ENCODE results near the gene TRIM60.
"Not testable (repeated sequence)": the region's sequence is repeated elsewhere in the genome, so short reads cannot be mapped to it uniquely, and the experiment has no call there.

Gene TRIM60

DNA sequence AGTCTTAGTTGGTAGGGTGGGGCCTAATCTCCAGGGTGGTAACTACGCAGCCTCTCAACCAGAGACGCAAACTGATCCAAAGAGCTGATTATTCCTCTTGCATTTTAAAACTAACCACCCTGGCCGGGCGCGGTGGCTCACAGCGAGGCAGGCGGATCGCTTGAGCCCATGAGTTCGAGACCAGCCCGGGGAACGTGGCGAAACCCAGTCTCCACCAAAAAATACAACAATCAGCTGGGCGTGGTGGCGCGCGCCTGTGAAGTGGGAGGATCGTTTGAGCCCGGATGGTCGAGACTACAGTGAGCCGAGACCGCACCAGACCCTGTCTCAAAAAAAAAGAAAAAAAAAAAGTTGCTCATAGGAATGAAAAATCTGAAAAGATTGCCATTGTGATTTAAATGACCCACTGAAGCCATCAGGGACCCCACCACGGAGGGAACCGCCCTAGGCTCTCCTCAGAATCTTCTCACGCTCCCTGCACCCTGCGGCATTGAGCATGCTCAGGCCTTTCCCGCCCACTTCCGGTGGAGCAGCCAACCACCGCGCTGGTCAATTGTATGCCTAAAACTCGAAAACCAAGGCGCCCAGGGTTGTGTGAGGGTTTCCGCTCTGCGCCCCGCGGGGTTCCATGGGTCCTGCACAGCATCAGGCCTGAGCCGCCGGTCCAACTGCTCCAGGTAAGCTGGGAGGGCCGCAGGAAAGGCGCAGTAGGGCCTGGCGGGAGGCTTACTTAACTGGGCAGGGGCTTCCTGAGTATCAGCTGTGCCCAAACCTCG, at the start of gene TRIM60:
Gene TRIM60 (plus strand): TSS at position 564 of the 776 bp plus-strand sequence. CDS start 8,074 bp downstream, outside the sequence.
- DNase-seq = no peak

DNA sequence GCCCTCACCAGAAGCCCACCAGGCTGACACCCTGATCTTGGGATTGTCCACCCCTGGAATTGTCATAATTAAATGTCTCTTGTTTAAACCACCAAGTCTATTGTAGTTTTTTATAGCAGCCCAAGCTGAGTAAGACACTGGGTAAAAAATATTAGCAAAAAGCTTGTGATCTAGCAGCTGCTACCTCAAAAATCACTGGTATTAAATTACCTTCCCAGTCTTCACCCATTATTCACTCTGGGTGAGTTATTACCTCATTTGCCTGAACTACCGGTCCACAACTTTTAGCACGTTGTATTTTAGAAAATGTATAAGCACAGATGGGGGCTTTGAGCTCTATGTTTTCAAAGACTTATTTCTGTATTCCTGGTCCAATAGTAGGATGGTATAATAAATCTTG, 42.3 kb upstream of the TRIM60 start:
- no peak for DNase-seq

DNA sequence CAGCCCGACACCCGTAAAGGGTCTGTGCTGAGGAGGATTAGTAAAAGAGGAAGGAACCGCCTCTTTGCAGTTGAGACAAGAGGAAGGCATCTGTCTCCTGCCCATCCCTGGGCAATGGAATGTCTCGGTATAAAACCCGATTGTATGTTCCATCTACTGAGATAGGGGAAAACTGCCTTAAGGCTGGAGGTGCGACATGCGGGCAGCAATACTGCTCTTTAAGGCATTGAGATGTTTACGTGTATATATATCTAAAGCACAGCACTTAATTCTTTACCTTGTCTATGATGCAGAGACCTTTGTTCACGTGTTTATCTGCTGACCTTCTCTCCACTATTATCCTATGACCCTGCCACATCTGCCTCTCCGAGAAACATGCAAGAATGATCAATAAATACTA, 41.0 kb upstream of the TRIM60 start:
- DNase-seq = not testable (repeated sequence)

DNA sequence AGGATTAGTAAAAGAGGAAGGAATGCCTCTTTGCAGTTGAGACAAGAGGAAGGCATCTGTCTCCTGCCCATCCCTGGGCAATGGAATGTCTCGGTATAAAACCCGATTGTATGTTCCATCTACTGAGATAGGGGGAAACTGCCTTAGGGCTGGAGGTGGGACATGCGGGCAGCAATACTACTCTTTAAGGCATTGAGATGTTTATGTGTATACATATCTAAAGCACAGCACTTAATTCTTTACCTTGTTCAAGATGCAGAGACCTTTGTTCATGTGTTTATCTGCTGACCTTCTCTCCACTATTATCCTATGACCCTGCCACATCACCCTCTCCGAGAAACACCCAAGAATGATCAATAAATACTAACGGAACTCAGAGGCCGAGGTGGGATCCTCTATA, 35.7 kb upstream of the TRIM60 start:
- DNase-seq = not testable (repeated sequence)

DNA sequence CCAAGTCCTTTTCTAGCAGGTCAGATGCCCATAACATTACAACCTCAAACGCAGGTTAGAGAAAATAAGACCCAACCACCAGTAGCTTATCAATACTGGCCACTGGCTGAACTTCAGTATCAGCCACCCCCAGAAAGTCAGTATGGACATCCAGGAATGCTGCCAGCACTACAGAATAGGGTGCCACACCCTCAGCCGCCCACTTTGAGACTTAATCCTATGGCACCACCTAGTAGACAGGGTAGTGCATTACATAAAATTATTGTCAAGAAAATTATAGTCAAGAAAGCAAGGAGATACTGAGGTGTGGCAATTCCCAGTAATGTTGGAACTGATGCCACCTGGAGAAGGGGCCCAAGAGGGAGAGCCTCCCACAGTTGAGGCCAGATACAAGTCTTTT, 34.5 kb upstream of the TRIM60 start:
- DNase-seq = no peak

DNA sequence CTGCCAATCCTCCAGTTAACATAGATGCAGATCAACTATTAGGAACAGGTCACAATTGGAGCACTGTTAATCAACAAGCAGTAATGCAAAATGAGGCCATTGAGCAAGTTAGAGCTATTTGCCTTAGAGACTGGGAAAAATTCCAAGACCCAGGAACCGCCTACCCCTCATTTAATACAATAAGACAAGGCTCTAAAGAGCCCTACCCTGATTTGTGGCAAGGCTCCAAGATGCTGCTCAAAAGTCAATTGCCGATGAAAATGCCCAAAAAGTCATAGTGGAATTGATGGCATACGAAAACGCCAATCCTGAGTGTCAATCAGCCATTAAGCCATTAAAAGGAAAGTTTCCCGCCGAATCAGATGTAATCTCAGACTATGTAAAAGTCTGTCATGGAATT, 33.9 kb upstream of the TRIM60 start:
- DNase-seq = no peak

DNA sequence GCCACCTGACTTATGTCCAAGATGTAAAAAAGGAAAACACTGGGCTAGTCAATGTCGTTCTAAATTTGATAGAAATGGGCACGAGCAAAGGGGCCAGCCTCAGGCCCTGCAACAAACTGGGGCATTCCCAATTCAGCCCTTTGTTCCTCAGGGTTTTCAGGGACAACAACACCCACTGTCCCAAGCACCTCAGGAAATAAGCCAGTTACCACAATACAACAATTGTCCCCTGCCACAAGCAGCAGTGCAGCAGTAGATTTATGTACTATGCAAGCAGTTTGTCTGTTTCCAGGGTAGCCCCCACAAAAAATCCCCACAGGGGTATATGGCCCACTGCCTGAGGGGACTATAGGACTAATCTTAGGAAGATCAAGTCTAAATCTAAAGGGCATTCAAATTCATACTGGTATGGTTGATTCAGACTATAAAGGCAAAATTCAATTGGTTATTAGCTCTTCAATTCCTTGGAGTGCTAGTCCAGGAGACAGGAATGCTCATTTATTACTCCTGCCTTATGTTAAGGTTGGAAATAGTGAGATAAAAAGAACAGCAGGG, 33.2 kb upstream of the TRIM60 start:
- not testable (repeated sequence) for DNase-seq

DNA sequence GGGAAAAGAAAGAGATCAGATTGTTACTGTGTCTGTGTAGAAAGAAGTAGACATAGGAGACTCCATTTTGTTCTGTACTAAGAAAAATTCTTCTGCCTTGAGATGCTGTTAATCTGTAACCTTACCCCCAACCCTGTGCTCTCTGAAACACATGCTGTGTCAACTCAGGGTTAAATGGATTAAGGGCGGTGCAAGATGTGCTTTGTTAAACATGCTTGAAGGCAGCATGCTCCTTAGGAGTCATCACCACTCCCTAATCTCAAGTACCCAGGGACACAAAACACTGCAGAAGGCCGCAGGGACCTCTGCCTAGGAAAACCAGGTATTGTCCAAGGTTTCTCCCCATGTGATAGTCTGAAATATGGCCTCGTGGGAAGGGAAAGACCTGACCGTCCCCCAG, 29.8 kb upstream of the TRIM60 start:
- not testable (repeated sequence) for DNase-seq

DNA sequence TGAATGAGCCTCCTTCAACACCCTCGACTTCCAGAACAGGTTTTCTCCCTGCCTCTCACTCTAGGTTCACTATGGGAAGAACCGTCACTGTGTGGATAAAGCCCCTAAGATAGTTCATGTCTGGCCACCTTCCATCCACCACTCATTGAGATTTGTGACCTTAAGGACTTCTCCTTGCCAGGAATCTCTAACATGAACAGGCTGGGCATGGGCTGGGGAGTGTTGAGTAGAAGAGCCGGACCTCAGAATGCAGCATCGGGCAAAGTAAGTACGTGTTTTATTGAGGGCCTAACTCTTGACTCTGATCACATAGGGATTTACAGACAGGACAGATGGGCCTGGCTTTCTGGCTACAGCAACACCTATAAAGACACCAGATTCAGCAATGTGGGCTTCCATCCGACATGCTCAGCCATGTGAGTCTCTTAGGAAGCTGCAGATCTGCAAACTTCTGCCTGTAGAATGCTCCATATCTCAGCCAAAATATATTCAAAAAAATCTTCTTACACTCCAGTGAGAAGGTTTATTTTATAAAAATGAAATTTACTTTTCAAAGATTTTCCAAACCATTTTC, 26.4 kb upstream of the TRIM60 start:
- DNase-seq = no peak

DNA sequence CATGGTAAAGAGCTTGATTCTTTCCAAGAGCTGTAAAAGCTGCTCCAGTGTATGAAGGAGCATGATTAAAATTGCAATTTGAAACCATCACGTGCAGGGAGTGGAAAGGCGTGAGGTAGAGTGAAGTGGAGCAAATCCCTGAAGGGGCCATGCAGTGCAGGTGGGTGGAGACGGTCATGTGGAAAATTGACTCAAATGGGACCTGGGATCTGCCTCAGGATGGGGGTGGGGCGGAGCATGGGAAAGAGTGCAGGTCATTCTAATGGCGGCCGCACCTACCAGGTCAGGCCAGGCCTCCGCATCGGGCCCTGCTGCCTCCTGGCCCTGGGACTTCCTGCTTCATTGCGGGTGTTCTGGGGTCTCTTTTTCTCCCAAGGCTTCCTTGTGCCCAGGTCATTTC, 25.3 kb upstream of the TRIM60 start:
- no peak for DNase-seq

DNA sequence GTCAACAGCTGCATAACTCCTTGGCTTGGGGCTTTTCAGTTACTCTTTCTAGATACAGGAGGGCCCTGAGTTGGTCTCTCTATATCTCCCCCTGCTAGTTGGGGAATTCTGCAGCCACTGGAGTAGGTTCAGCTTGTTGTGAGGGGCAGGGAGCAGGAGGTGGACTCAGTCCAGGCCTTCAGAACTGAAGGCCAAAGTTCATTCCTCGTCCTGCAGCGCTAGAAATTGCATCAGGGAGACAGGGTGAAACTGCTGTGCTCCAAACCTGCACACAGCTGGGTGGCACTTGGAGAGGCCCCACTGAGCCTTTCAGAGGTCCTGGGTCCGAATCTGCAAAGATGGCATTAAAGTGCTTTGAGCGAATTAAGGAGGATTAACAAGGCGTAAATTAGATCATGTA, 24.9 kb upstream of the TRIM60 start:
- DNase-seq = no peak

DNA sequence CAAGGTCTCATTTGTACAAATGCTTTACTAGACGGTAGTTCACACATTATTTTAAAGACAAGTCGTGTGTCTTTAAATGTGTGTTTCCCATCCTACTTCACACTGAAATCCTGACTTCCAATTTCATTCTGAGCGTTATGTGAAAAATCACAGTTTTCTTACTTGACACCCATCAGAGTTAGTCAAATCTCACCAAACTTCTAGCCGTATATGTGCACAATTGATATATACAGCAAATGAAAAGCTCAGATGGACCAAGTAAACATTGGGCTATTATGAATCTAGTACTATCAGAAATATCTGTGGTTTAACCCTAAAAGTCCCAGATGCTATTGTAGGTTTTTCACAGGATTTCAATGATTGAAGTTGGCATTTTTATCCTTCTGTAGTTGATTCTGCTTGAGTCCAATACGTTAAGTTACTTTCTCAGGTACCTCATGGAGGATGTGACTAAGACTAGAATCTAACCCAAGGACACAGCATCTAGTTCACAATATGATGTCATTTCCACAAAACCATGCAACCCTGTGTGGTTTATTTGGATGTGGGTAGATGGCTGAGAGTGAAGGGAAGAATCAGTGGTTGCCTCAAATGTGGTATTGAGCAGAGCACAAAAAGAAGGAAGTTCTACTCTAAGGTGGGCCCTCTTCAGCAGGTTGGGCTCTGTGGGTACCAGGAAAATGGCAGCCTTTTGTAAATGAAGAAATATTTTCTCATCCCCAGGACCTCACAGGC, 22.1 kb upstream of the TRIM60 start:
- DNase-seq = no peak

DNA sequence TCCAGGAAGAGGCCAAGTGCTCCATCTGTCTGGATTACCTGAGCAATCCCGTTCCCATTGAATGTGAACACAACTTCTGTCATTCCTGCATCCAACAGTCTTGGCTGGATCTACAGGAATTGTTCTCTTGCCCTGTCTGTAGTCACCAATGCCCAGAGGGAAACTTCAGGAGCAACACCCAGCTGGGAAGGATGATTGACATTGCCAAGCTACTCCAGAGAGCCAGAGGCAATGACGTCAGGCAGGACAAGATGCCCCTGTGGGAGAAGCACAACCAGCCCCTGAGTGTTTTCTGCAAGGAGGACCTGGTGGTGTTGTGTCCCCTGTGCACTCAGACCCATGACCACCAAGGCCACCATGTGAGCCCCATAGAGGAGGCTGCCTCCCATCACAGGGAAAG, 21.3 kb upstream of the TRIM60 start:
- DNase-seq = no peak

DNA sequence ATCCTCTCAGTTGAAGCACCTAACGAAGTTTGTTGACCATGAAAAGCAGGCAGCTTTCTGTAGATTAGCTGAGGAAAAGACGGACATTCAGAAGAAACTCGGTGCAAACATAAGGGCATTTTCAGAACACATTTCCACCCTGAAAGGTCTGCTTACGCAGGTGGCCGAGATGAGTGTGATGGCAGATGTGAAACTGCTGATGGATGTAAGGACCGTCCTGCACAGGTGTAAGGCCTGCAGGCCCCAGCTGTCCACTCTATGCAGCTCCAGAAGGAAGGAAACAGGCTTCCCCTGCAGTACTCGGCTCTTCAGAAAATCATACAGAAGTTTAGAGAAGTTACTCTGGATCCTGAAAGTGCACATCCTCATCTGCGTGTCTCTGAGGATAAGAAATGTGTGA, 20.8 kb upstream of the TRIM60 start:
- no peak for DNase-seq

DNA sequence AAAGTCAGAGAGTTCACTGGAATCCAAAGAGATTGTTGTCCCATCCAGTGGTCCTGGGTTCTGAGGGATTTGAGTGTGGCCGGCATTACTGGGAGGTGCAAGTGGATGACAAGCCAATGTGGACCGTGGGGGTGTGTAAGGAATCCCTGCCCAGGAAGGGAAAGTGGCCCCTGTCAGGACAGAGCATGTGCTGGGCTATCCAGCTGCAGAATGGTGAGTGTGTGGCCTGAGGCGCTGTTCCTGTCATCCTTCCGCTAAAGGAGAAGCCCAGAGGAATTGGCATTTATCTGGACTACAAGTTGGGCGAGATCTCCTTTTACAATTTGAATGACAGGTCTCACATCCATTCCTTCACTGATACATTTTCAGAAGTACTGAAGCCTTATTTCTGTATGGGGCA, 20.4 kb upstream of the TRIM60 start:
- DNase-seq = no peak

DNA sequence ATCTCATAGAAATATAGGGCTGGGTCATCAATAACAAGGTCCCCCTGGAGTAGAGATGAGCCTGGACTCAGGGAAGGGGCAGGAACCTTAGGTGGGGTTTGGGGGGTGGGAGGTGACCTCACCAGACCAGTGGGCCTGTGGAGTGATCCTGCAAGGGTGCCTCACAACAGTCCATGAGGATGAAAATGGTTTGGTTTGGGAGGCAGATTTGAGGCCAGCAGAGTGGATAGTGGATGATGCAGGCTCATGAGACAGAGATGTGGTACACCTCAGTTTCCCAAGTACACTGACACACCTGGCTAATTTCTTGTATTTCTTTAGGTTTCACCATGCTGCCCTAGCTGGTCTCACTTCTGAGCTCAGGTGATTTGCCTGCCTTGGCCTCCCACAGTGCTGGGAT, 18.1 kb upstream of the TRIM60 start:
- no peak for DNase-seq

DNA sequence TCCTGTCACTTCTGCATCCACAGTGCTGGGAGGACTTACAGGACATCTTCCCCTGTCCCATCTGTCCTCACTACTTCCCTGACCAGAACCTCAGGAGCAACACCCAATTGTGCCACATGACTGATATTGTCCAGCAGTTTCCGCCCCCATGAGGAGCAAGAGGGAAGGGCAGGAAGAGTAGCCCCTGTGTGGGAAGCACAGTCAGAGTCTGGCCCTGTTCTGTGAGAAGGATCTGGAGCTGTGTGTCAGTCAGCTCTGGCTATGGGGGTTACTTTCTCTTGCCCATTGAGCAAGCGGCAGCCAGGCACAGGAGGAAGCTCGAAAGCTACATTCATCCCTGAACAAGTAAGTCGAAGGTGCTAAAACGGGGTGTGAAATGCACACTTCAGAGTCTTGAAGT, 14.8 kb upstream of the TRIM60 start:
- no peak for DNase-seq

DNA sequence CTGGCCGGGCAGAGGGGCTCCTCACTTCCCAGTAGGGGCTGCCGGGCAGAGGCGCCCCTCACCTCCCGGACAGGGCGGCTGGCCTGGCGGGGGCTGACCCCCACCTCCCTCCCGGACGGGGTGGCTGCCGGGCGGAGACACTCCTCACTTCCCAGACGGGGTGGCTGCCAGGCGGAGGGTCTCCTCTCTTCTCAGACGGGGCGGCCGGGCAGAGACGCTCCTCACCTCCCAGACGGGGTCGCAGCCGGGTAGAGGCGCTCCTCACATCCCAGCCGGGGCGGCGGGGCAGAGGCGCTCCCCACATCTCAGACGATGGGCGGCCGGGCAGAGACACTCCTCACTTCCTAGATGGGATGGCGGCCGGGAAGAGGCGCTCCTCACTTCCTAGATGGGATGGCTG, 11.8 kb upstream of the TRIM60 start:
- not testable (repeated sequence) for DNase-seq

DNA sequence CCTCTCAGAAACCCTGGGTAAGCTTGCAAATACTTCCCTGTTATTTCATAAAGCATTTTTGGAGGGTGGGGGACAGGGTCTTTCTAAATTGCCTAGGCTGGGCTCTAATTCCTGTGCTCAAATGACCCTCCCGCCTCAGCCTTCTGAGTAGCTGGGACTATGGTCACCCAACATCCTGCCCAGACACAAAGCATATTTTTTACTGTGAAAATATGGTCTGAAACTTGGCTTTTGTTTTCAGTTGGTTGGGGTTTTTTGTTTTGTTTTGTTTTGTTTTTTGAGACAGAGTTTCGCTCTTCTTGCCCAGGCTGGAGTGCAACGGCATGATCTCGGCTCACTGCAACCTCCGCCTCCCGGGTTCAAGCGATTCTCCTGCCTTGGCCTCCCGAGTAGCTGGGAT, 6.0 kb upstream of the TRIM60 start:
- DNase-seq = not testable (repeated sequence)

DNA sequence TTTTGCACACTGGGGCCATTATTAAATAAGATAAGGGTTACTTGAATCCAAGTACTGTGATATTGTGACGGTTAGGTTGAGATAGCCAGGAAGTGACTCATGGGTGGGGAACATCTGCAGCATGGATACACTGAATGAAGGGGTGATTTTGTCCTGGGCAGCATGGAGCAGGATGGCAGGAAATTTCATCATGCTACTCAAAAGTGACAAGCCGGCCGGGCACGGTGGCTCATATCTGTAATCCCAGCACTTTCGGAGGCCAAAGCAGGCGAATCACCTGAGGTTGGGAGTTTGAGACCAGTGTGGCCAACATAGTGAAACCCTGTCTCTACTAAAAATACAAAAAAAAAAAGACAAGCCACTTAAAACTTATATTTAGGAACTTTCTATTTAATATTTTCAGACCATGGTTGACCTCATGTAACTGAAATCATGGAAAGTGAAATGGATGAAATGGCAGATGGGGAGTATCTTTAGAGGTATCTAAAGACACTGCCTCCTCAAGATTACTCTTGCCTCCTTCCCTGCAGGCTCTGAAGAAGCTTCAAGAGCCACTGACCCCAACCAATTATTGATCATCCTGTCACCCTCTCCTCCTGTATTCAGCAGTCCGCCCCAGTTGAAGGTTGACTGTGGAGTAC, 3.9 kb upstream of the TRIM60 start:
- no peak for DNase-seq

DNA sequence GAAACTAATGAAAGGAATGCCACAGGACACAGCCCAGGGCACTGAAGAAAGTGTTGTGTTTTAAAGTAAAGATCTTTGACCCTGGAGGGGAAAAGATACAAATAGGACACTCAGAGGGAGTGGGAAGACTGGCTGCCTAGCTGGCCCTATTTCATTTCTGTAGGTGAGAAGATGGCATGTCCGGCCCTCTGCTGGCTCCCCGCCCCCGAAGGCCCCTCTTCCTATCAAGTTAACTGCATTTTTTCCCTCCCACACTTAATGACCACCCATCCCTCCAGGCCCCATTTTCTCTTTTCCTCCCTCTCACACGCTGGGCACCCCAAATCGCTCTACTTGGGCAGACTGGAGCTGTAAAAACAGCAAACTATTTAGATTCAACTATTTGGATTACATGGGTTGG, 16.4 kb downstream of the TRIM60 start:
- DNase-seq = no peak

DNA sequence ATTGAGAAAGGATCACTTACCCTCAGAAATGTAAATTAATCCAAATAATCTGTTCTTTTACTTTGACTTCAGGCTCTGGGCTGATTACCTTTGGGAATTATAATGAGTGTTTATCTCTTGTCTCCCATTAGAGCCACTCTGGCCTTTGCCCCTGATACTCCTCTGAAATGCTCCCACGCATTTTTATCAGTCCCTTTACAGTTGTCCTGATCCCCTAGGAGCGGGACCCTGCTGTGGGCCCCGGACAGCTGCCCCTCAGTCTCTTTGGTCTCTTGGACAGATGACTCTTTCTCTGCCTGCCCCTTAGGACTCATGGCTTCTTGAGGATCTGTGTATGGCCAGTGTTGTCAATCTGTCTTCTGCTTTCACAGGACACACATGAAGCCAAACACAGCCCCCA, 20.8 kb downstream of the TRIM60 start:
- DNase-seq = no peak

DNA sequence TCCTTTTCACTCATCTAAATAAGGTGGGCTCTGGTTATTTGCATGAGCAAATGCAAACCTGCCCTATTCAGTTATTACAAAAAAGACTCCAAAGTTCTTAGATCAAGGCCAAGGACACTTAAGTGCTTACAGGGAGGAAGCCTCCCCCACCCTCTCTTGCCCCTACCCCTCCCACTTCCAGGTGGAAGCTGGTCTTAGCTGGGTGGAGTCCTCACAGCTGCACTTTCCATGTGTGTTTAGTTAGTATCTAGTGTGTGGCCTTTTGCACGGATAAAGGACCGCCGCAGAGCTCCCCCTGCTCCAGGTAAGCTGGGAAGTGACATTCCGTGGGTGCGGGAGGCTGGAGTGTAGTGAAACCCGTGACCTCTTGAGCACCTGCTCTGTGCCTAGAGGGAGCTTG, 21.8 kb downstream of the TRIM60 start, which contains the start of gene TRIM75:
Gene TRIM75 (plus strand): TSS at position 222 of the 400 bp plus-strand sequence. CDS start 5,282 bp downstream, outside the sequence.
- no peak for DNase-seq

Data from CD4-positive, alpha-beta T cell treated with Interleukin-4 for 4 hours (primary cell).